GM19395 (cell line): ENCODE measurements around the gene SLC31A1.
"Not testable (repeated sequence)": the region's sequence is repeated elsewhere in the genome, so short reads cannot be mapped to it uniquely, and the experiment has no call there.

Source experiments
- ATAC-seq: cut with Tn5 transposase; IDR thresholded peaks from one replicate; pipeline ENCODE4 v1.9.1; 2021; ENCODE audit warnings: mild to moderate bottlenecking, moderate library complexity; ENCODE audit not compliant: unreplicated experiment

The SLC31A1 gene

GRCh38 chr9:113258282-113258681, 36.9 kb downstream of the SLC31A1 start:
- no peak for ATAC-seq

GRCh38 chr9:113261917-113262671, 40.8 kb downstream of the SLC31A1 start:
- ATAC-seq, result no peak

GRCh38 chr9:113266174-113266573, 44.8 kb downstream of the SLC31A1 start:
- ATAC-seq, result no peak

- ATAC-seq, result no peak
Measured at GRCh38 chr9:113267911-113268566, 46.7 kb downstream of the SLC31A1 start.

GRCh38 chr9:113269355-113269754, 48.0 kb downstream of the SLC31A1 start:
- no peak for ATAC-seq

GRCh38 chr9:113269871-113270270, 48.5 kb downstream of the SLC31A1 start:
- ATAC-seq, result no peak

- peak; percentile 8 for ATAC-seq
Measured at GRCh38 chr9:113274474-113275156, 53.3 kb downstream of the SLC31A1 start.

GRCh38 chr9:113275157-113276131, 54.1 kb downstream of the SLC31A1 start, which contains the start of the genes CDC26 and PRPF4:
TSS of gene CDC26 (minus strand) at chr9:113275572. CDS start at chr9:113272507, 3,065 bp downstream.
TSS of gene PRPF4 (plus strand) at chr9:113275658. CDS start at chr9:113275744, 86 bp downstream.
- peak; percentile 98 for ATAC-seq

- ATAC-seq, result no peak
Measured at GRCh38 chr9:113278840-113279239, 57.5 kb downstream of the SLC31A1 start.

GRCh38 chr9:113281356-113281755, 60.0 kb downstream of the SLC31A1 start:
- ATAC-seq, result no peak

GRCh38 chr9:113289091-113289490, 67.7 kb downstream of the SLC31A1 start:
- no peak for ATAC-seq

- no peak for ATAC-seq
Measured at GRCh38 chr9:113290052-113290607, 68.8 kb downstream of the SLC31A1 start.

- no peak for ATAC-seq
Measured at GRCh38 chr9:113293285-113293878, 72.0 kb downstream of the SLC31A1 start.

GRCh38 chr9:113296247-113296646, 74.9 kb downstream of the SLC31A1 start:
- not testable (repeated sequence) for ATAC-seq

GRCh38 chr9:113296796-113297558, 75.6 kb downstream of the SLC31A1 start:
- ATAC-seq, result no peak

- ATAC-seq, result no peak
Measured at GRCh38 chr9:113298311-113298710, 77.0 kb downstream of the SLC31A1 start.

GRCh38 chr9:113298924-113299770, 77.8 kb downstream of the SLC31A1 start:
- ATAC-seq, result no peak

- ATAC-seq, result no peak
Measured at GRCh38 chr9:113299800-113300292, 78.5 kb downstream of the SLC31A1 start.
